HG03045 (cell line): ENCODE measurements around the gene ZNF471.
A peak's percentile ranks its signal among the peaks of the same experiment; 100 is the strongest.

Source experiments
- ATAC-seq: cut with Tn5 transposase; IDR thresholded peaks from one replicate; pipeline ENCODE4 v1.9.1; 2021; ENCODE audit warnings: mild to moderate bottlenecking, moderate library complexity; ENCODE audit not compliant: unreplicated experiment

The ZNF471 gene

GRCh38 chr19:56507446-56508289 is at the start of gene ZNF471:
Gene ZNF471, plus strand, starts transcription at chr19:56507855. Its CDS starts 3,717 bp downstream, at chr19:56511572.
- ATAC-seq: no peak

GRCh38 chr19:56474308-56474707 is 33.3 kb upstream of the ZNF471 start:
- ATAC-seq: no peak

GRCh38 chr19:56476093-56476492 is 31.6 kb upstream of the ZNF471 start:
- ATAC-seq: no peak

DNA sequence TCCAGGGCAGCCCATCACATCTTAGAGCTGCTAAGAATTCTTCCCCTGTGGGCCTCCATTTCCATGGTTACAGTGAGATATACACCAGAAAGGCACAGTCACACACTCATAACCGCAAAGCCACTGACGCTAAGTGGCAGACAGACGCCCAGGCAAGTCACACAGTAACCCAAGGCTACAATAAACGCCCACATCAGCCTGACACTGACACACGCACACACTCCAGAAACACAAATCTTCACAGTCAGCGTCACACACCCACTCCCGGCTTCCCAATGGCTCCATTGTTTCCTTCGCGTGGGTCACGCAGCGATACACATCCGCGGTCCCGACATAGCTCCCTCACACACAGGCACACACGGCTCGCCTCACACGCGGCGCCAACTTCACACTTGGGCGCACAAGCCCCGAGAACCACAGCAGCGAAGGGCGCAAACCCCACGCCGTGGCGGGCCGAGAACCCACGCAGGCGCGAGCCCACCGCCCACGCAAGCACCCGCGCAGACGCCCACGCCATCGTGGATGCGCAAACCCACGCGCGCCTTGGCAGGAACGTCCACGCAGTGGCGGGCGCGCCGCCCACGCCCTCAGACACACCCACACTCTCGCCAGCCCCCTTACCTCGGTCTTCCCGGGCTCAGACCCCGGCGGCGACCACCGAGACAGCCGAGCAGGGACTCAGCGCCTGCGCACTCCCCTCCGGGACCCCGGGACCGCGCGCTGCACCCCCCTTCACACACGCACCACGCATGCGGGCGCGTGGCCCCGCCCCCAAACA is 30.8 kb upstream of the ZNF471 start, which contains the start of gene ZNF667:
TSS of gene ZNF667 (minus strand) at position 695 of the 778 bp plus-strand sequence. CDS start 14,975 bp downstream, outside the sequence.
- no peak for ATAC-seq

GRCh38 chr19:56477429-56478338 is 30.0 kb upstream of the ZNF471 start:
- ATAC-seq: no peak

DNA sequence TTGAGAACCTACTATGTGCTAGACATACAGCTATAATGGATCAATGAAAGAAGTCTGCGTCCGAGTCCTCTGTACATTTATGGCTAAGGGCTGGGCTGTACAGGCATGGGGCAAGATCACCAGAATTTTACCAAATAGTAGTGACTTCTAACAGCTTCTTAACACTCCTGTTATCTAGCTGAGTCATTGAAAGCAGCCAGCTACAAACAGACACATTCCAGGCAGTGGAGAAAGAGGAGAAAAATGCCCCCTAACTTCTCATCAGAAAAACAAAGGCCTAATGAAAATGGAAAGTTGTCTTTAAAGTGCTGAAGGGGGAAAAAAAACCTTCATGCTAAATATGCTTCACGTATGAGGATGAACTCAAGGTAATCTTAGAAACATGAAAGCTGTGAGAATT is 16.3 kb upstream of the ZNF471 start:
- no peak for ATAC-seq

- no peak for ATAC-seq
Observed at GRCh38 chr19:56504581-56504980, 3.1 kb upstream of the ZNF471 start.

DNA sequence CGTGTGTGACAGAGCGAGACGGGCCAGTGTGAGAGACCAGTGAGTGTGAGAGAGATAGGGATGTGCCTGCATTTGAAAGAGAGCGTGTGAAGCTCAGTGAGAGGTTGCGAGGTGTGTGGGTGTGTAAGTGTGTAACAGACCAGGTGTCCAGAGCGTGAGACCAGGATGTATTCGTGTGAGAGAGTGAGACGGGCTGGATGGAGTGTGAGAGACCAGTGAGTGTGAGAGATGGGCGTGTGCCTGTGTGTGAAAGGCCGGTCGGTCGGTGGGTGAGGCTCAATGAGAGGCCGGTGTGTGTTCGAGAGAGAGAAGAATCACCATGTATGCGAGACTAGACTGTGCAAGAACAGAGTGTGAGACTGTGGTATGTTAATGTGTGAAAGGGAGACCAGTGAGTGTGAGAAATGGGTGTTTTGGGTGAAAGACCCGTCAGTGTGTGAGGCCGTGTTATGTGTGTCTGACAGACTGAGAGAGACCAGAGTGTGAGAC is 679 bp downstream of the ZNF471 start:
- ATAC-seq: no peak

- no peak for ATAC-seq
Observed at GRCh38 chr19:56525214-56525860, 17.7 kb downstream of the ZNF471 start.

- no peak for ATAC-seq
Observed at GRCh38 chr19:56537442-56537841, 29.8 kb downstream of the ZNF471 start.

- ATAC-seq: peak; percentile 81
Observed at GRCh38 chr19:56538254-56538760, 30.7 kb downstream of the ZNF471 start.

DNA sequence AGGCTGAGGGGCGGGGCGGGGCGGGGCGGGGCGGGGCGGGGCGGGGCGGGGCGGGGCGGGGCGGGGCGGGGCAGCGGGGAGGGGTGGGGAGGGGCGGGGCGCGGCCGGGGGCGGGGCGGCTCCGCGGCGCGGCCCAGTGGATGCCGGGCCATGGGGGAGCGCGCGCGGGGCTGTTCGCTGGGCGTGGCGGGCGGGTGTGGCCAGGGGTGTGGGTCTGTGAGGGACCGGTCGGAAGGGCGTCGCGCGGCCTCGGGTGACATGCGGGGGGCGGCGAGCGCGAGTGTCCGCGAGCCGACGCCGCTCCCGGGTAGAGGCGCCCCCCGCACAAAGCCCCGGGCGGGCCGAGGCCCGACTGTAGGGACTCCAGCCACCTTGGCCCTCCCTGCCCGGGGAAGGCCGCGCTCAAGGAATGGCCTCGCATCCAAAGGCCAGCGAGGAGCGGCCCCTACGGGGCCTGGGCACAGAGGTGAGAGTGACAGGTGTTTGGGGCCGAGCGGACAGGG is 31.2 kb downstream of the ZNF471 start, which contains the start of gene ZFP28:
TSS of gene ZFP28 (plus strand) at position 188 of the 503 bp plus-strand sequence. CDS start at position 259, 71 bp downstream.
- ATAC-seq: peak; percentile 39

DNA sequence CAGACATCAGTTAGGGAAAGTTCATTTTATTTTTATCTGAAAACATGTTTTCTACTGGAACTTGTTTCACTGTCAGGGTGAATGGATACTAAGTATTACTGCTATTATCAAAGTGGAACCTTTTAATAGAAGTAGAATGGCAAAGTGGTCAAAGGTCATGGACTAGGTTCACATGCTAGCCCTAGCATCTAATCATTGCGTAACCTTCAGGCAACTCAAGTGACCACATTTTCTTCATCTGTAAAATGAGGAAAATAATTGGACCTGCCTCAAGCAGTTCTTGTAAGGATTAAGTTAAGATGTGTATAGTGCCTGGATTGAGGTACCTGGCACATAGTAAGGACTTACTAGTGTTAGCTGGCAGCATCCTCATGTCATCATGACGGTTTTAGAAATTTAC is 36.1 kb downstream of the ZNF471 start:
- ATAC-seq: no peak

- ATAC-seq: no peak
Observed at GRCh38 chr19:56547535-56547934, 39.9 kb downstream of the ZNF471 start.

- ATAC-seq: no peak
Observed at GRCh38 chr19:56554272-56554869, 46.7 kb downstream of the ZNF471 start.

DNA sequence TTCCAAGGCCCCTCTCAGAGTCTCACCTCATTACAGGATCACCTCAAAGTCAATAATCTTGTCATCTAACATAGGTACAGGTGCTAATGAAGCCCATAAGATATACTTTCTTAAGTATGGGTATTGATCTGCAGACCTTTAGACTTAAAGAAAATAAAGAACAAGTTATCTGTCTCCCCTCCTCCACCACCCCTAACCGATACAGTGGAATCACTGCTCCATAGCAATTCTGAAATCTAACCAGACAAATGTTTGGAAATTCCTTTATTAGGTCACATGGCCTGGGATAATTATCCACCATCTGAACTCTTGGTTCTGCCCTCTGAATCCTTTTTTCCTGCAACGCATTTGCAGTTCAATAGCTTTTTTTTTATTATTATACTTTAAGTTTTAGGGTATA is 55.1 kb downstream of the ZNF471 start:
- ATAC-seq: no peak

GRCh38 chr19:56566904-56567273 is 59.2 kb downstream of the ZNF471 start:
- ATAC-seq: peak; percentile 35

- peak; percentile 98 for ATAC-seq
Observed at GRCh38 chr19:56567274-56568120, 59.8 kb downstream of the ZNF471 start, which contains the start of gene ZNF470. Gene ZNF470, plus strand, starts transcription at chr19:56567468. Its CDS starts 2,844 bp downstream, at chr19:56570312.
